ENCODE data around the gene SDHA. TPM values are rescaled to one million over a fixed set of nuclear protein-coding genes. Genes with fewer than 3 reads are reported as not detected.
A peak's percentile ranks its signal among the peaks of the same experiment; 100 is the strongest.

The SDHA gene
- total and polyA plus RNA-seq, 2 experiments from 2014 or later = 247 to 328 TPM

GRCh38 chr5:187042-187431 lies 31.1 kb upstream of the SDHA start:
- peaks cover 25% of the 10 kb centered on the region for H3K4me1 ChIP-seq (ENCODE audit: low read depth)

GRCh38 chr5:187617-188451 lies 30.3 kb upstream of the SDHA start:
- Histone ChIP-seq H3K36me3 (no peaks in the 10 kb centered on the region), H3K9me3 (ENCODE audit: low read depth) (no peaks in the 10 kb centered on the region), H3K27ac (no peak overlapping the region), H3K4me1 (ENCODE audit: low read depth) (peaks cover 25% of the 10 kb centered on the region), H3K4me3 (no peak overlapping the region), H3K27me3 (no peaks in the 10 kb centered on the region)
- no peak for DNase-seq (ENCODE audit: low read depth in 1 of 2, low spot score in 1 of 2)
- TF ChIP-seq CTCF (IDR thresholded peaks at IDR 0.05; ENCODE audit: low read depth, low read length) = no peak

More at GRCh38 chr5:187042-187431, 31.1 kb upstream of the SDHA start:
- H3K27me3 ChIP-seq = no peaks in the 10 kb centered on the region
- H3K9me3 ChIP-seq (ENCODE audit: low read depth) = no peaks in the 10 kb centered on the region
- no peak overlapping the region for H3K27ac ChIP-seq
- no peak overlapping the region for H3K4me3 ChIP-seq
- no peak for DNase-seq (ENCODE audit: low read depth in 1 of 2, low spot score in 1 of 2)
- no peaks in the 10 kb centered on the region for H3K36me3 ChIP-seq
- TF ChIP-seq CTCF (IDR thresholded peaks at IDR 0.05; ENCODE audit: low read depth, low read length) = no peak

GRCh38 chr5:188488-189481 lies 29.3 kb upstream of the SDHA start:
- Histone ChIP-seq H3K27ac (peak overlapping the region; percentile 23), H3K4me1 (ENCODE audit: low read depth) (peaks cover 25% of the 10 kb centered on the region), H3K9me3 (ENCODE audit: low read depth) (no peaks in the 10 kb centered on the region), H3K36me3 (no peaks in the 10 kb centered on the region), H3K4me3 (no peak overlapping the region), H3K27me3 (no peaks in the 10 kb centered on the region)
- TF ChIP-seq CTCF (IDR thresholded peaks at IDR 0.05; ENCODE audit: low read depth, low read length) = peak; percentile 95
- peak; percentile 86 to 93 for DNase-seq (ENCODE audit: low read depth in 1 of 2, low spot score in 1 of 2)

GRCh38 chr5:189486-189885 lies 28.6 kb upstream of the SDHA start:
- H3K4me1 ChIP-seq (ENCODE audit: low read depth) = peaks cover 25% of the 10 kb centered on the region

More at GRCh38 chr5:189486-189885, 28.6 kb upstream of the SDHA start:
- TF ChIP-seq CTCF (IDR thresholded peaks at IDR 0.05; ENCODE audit: low read depth, low read length) = no peak
- Histone ChIP-seq H3K27ac (peak overlapping the region; percentile 23), H3K27me3 (no peaks in the 10 kb centered on the region), H3K36me3 (no peaks in the 10 kb centered on the region), H3K9me3 (ENCODE audit: low read depth) (no peaks in the 10 kb centered on the region), H3K4me3 (no peak overlapping the region)
- no peak for DNase-seq (ENCODE audit: low read depth in 1 of 2, low spot score in 1 of 2)
